HG03521 (cell line): ENCODE data around the gene WBP4.

Experiments used
- ATAC-seq: cut with Tn5 transposase; IDR thresholded peaks from one replicate; pipeline ENCODE4 v1.9.1; 2021; ENCODE audit warnings: mild to moderate bottlenecking, moderate library complexity; ENCODE audit not compliant: unreplicated experiment

The WBP4 gene

DNA sequence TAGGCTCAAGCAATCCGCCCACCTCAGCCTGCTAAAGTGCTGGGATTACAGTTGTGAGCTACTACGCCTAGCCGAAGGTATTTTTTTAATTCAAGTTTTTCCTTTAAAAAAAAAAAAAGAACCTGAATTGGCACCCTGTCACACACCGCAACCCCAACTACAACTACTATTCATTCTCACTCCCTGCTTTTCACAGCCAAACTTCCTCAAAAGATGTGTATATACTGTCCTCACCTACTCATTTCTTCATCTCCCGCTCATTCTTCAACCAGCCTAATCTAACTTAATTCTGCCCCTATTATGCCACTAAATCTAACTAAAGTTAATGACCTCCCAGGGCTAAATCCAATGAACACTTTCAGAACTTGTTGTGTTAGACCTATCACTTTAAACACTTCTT is 12.7 kb upstream of the WBP4 start:
- no peak for ATAC-seq

DNA sequence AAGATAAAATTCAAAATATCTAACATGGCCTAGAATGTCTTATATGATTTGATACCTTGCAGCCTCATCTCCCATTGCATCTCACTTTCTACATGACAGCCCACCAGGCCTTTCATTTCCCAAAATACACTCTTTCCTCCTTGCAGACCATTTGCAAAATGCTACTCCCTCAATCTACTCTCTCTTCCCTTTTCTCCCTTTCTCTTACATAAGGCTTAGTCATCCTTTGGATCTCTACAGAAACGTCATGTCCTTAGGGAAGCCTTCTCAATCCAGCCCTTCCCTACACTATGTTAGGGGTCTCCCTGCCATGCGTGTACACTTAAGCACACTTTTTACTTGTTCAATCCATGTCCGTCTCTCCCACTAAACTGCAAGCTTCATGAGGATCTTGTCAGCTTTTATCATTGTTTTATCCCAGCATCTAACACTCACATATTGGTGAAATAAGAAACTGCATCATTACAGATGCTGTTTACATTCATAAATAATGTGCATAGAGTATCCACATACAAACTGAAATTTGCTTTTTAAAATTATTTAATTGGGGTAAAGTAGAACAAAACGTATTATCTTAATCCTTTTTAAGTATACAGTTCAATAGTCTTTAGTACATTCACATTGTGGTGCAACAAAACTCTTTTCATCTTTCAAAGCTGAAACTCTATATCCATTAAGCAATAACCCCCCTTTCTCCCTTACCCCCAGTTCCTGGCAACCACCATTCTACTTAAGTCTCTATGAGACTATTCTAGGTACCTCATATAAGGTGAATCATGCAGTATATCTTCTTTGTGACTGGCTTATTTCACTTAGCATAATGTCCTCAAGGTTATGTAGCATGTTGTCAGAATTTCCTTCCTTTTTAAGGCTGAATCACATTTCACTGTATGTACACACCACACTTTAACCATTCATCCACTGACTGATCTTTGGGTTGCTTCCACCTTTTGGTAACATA is 11.5 kb upstream of the WBP4 start:
- ATAC-seq: no peak

DNA sequence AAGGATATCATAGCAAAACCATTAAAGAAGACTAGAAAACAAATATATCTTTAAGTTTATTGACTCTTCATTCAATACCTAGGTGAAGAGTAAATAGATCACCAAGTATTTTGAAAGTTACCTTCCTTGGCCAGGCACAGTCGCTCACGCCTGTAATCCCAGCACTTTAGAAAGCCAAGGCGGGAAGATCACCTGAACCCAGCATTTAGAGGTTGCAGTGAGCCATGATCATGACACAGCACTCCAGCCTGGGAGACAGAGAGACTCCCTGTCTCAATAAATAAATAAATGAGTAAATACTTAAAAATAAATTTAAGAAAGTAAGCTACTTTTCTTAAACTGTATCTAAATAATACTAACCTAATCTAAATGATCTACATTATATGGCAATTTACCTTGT is 8.9 kb upstream of the WBP4 start:
- no peak for ATAC-seq

GRCh38 chr13:41053384-41053826 is 7.9 kb upstream of the WBP4 start:
- peak; percentile 65 for ATAC-seq

DNA sequence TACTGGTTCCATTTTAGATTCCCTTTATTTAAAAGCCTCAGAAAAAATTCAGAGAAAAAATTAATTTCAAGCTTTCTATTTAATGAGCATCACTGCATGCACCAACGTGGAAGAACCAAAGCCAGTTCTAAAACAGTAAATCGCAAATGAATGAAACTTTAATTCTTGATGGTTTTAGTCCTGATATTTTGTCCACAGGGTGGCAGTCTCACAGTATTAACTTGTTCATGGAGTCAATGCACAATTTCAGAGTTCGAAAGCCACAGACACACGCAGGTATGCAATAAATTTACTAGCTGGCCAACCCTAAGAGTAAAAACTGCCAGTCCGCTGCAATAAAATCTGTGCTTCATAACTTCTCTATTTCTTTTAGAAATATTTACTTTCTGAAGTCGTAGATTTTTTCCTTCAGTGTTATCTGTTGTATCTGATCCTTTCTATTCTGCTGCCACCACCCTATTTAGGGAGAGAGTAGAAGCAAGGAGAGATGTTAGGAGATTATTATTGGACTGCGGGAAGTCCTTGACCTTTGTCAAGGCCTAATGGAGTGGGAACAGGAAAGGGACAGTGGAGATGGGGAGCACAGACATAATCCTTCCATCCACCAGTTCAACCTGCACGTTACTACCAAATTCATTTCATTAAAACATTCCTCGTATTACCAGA is 7.0 kb upstream of the WBP4 start:
- no peak for ATAC-seq

GRCh38 chr13:41054919-41055619 is 6.2 kb upstream of the WBP4 start:
- no peak for ATAC-seq

DNA sequence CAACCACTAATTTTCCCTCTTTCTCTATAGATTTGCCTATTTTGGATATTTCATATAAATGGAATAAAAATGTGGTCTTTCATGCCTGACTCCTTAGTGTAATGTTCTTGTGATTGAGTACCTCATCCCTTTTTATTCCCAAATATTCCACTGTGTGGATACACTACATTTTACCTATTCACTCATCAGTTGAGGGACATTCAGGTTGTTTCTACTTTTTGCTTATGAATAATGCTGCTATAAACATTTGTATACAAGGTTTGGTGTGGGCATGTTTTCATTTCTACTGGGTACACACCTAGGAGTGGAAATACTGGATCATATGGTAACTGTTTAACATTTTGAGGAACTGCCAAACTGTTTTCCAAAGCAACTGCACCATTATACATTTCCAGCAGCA is 5.1 kb upstream of the WBP4 start:
- no peak for ATAC-seq

GRCh38 chr13:41056826-41057711 is 4.2 kb upstream of the WBP4 start:
- ATAC-seq: no peak

GRCh38 chr13:41058295-41059070 is 2.8 kb upstream of the WBP4 start:
- ATAC-seq: no peak

- no peak for ATAC-seq
These were observed 1.7 kb upstream of the WBP4 start for GRCh38 chr13:41059456-41060081.

GRCh38 chr13:41060082-41060723 is 1.1 kb upstream of the WBP4 start:
- ATAC-seq: peak; percentile 27

DNA sequence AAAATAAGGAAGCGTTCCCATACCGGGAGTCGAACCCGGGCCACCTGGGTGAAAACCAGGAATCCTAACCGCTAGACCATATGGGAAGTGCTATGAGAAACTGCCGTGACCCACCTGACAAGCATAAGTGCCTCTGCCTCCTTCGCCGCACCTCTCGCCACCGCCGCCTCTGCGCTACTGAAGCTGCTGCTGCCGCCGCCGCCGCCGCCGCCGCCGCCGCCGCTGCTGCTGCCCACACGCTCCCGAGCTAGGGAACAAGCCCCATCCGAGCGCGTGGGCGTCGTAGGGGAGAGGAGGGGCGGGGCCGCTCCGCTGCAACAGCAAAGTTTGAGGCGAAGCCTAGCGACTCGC is 610 bp upstream of the WBP4 start:
- peak; percentile 30 for ATAC-seq

- peak; percentile 24 for ATAC-seq
These were observed 867 bp downstream of the WBP4 start for GRCh38 chr13:41061914-41062837.

DNA sequence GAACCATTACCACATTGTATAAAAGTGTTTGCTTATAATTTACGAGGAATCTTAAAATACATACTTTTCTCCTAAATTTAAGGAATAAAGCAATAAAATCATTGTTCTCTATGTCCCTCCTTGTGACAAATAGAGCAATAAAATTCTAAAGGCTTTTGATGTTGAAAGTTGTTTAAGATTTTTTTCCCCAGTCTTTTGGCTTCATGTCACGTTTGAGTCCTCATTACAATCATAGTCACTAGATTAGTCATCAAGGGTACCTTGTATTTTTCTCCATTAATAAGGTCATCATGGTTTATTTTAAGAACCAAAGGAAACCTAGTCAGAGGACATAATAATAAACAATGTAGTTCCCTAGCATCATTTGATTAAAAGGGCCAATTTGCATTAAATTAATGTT is 3.2 kb downstream of the WBP4 start:
- ATAC-seq: no peak

- ATAC-seq: no peak
These were observed 3.8 kb downstream of the WBP4 start for GRCh38 chr13:41065078-41065477.

GRCh38 chr13:41074523-41074922 is 13.2 kb downstream of the WBP4 start:
- ATAC-seq: no peak

DNA sequence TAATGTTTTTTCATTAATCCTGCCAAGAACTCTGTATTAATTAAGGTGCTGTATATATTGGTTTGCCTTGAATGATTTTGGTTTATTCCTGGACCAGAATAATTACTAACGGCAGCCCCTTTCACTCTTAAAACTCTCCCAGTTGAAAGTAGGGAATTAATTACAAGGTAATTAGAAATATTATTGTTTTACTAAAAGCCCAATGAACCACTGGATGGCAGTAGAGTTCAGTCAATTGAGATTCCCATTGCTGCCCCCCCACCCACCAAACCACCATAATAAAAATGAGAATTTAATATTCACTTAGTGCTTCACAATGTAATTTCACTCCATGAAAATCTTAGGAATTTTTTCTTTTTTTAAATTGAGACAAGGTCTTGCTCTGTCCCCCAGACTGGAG is 13.7 kb downstream of the WBP4 start:
- no peak for ATAC-seq

GRCh38 chr13:41075485-41075884 is 14.2 kb downstream of the WBP4 start:
- no peak for ATAC-seq
